ENCODE results near the gene TRNAU1AP. TPM values are rescaled to one million over a fixed set of nuclear protein-coding genes. Genes with fewer than 3 reads are reported as not detected.
"Not testable (repeated sequence)": the region's sequence is repeated elsewhere in the genome, so short reads cannot be mapped to it uniquely, and the experiment has no call there.

The TRNAU1AP gene
- 22.1 and 27.9 TPM in 2 replicates for polyA plus RNA-seq (2014; cell fraction: cytosol; rRNA removed)
- polyA plus RNA-seq (2014; cell fraction: nucleus; rRNA removed), result 22.1 and 34.6 TPM in 2 replicates

DNA sequence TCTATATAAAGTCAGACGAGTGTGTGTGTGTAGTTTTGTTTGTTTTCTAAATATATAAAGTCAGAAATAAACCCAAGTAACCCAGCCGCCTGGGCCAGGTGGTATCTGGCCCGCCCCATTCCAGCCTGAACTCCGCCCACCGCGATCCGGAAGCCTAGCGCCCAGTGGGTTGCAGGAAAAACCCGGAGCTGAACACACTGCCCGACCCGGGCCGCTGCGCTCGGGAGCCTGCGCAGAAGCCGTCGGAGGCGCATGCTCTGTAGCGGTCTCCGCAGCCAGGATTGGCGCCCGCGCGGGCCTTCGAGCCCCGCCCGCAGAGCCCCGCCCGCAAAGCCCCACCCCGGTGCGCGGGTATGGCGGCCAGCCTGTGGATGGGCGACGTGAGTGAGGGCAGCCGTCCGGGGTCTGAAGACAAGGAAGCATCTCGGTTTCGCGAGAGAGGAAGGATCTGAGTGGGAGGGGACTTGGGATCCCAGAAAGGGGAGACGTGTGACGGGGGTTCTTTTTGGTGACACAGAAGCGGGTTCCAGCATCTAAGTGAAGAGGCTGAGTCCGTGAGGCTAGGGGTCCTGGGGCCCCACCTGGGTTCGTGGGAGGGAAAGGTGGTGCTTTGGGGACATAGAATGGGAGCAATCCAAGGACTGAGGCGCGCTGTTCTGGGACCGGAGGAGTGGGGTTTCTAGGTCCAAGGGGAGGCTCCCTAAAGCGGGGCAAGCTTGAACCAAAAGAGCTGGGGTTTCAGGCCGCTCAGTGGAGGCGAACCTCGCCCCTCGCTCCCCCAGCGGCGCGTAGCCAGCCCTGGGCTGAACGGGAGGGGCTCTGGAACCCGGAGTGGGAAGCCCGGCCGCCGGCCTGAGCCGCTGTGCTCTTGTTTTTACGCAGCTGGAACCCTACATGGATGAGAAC lies at the start of gene TRNAU1AP:
Gene TRNAU1AP, plus strand, starts transcription at position 328 of the 906 bp plus-strand sequence. Its CDS starts 26 bp downstream, at position 354.
- peak; percentile 91 for DNase-seq (ENCODE audit: low spot score)

DNA sequence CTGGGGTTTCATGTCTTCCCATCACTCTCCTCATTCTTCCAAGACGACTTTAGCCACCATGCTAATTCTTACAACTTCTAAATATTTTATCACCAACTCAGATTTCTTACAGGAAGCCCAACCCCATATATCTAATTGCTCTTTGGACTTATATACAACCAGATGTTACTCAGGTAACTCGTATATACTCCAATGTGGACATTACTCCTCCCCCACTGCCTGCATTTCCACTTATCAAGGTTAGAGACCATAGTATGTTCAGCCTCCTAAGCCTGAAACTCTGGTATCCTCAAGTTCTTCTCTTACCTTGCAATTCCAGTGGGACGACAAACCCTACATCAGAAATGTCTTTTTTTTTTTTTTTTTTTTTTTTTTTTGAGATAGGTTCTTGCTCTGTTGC lies 49.8 kb upstream of the TRNAU1AP start:
- DNase-seq (ENCODE audit: low spot score), result no peak

DNA sequence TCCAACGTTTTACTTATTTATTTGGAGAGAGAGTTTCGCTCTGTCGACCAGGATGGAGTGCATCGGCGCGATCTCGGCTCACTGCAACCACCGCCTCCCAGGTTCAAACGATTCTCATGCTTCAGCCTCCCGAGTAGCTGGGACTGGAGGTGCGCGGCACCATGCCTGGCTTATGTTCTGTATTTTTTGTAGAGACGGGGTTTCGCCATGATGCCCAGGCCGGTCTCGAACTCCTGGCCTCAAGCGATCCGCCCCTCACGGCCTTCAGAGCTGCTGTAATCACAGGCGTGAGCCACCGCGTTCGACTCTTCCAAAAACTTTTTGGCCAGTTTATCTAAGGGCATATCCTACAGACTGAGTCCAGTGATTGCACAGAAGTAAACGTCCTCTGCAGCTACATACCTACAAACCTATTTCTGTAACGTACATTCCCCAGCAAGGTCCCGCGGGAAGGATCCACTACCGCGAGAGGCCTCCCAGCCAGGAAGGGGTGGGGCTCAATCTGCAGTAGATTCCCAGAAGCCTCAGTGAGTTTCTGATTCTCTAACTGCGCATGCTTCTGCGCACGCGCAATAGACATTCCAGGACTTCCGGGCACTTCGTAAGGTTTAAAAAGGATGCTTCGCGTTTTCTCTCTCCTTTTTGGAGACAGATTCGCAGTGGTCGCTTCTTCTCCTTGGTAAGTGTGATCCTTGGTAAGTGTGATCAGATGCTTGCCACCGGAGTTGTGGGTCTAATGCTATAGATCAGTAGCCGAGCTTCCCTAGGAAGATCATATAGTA lies 47.3 kb upstream of the TRNAU1AP start, which contains the start of gene RCC1:
Gene RCC1, plus strand, starts transcription at position 638 of the 782 bp plus-strand sequence. CDS start 23,824 bp downstream, outside the sequence.
- DNase-seq (ENCODE audit: low spot score), result peak; percentile 99

DNA sequence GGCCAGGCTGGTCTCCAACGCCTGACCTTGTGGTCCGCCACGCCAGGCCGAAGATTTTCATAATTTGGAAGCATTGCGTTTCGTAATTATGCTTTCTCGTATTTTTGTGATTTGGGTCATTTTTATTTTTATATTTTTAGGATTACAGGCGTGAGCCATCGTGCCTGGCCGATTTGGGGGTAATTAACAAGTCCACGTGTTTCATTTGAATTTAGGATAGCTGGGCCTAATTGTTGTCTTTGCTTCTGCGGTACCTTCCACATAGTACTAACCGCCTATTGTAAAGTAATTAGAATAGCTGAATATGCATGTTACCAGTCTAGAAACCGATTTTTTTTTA lies 46.0 kb upstream of the TRNAU1AP start:
- no peak for DNase-seq (ENCODE audit: low spot score)

DNA sequence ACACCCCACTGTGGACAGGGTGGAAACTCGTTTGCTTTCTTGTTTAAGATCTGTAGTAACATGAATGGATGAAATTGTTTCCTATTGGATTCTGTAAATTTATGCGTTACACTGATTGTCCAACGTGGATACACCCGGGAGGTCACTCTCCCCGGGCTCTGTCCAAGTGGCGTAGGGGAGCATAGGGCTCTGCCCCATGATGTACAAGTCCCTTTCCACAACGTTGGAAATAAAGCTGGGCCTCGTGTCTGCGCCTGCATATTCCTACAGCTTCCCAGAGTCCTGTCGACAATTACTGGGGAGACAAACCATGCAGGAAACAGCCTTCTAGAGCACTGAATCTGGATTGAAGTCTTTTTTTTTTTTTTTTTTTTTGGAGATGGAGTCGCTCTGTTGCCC lies 45.6 kb upstream of the TRNAU1AP start:
- DNase-seq (ENCODE audit: low spot score), result no peak

DNA sequence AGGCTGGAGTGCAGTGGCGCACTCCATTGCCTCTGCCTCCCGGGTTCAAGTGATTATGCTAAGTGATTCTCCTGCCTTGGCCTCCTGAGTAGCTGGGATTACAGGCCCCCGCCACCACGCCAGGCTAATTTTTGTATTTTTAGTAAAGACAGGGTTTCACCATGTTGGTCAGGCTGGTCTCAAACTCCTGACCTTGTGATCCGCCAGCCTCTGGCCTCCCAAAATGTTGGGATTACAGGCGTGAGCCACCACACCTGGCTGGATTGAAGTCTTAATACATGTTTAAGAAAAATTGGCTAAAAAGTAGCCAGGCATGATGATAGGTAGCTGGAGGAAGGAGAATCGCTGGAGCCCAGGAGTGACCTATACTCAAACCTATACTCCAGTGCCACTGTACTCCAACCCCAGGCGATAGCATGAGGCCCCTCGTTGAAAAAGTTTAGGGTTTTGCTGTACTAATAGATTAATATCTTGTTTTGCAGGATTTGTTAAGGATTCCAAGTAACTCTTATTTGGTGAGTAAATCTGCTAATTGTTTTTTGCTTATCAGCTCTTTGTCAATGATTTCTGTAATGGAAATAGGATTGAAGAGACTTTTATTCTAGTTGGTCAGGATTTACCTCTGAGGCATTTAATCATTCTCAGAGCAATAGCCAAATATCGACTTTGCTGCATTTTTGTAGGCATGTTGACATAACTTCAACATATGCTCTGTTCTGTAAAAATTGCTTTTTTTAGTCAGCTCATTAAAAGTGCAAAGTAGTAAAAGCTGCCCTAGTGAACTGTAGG lies 45.0 kb upstream of the TRNAU1AP start:
- DNase-seq (ENCODE audit: low spot score), result no peak

DNA sequence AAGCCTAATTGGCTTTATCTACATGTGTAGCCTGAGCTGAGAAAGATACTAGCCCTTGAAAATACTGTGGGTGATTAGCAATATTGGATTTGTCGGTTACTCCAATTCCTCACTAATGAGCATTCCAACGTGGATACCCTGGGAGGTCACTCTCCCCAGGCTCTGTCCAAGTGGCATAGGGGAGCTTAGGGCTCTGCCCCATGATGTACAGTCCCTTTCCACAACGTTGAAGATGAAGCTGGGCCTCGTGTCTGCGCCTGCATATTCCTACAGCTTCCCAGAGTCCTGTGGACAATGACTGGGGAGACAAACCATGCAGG lies 44.5 kb upstream of the TRNAU1AP start:
- DNase-seq (ENCODE audit: low spot score), result no peak

DNA sequence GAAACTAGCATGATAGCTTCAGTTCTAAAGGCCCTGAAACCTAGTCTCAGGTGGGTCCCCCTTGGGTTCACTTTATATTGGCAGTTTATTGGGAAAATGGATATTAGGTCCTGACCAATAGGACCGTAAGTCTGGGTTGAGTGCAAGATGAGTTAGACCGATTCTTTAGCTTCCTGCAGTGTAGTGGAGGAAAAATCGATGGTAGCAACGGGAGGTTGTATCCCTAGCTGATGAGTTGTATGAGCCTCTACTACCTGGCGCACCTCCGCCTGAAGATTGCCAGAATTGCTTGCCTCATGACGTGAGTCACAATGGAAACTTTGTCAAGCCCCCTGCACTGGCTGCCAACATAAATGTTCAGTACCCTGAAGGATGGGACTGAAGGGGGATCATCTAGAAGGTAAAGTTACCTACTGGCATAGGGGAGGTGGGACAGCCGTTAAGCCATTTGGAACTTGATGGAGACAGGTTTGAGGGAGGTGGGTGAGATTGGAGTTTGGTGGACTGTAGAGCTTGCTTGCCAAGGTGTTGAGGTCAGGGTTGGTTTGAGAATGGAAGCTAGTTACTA lies 43.1 kb upstream of the TRNAU1AP start:
- no peak for DNase-seq (ENCODE audit: low spot score)

DNA sequence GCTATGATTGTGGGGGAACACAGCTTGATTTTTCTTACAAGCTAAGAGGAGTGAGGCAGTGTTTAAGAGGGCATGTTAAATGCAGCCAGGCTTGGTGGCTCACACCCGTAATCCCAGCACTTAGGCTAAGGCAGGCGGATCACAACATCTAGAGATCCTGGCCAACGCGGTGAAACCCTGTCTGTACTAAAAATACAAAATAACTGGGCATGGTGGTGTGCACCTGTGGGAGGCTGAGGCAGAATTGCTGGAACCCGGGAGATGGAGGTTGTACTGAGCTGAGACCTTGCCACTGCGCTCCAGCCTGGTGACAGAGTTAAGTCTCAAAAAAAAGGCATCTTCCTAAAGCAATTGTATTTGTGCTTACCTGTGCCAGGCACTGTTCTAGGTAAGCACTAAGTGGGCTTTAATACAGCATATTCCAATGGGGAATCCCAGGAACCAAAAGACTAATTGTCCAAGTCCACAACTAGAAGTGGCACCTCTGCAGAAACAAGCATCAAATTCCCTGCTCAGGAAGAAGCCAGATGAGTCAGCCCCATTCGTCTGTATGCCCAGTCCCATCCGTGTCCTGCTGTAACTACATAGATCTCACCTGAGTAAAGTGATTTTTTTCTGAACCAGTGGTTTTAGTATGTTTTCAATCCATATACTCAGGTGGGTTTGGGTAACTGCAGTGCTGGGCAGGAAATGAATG lies 42.5 kb upstream of the TRNAU1AP start:
- DNase-seq (ENCODE audit: low spot score), result no peak

DNA sequence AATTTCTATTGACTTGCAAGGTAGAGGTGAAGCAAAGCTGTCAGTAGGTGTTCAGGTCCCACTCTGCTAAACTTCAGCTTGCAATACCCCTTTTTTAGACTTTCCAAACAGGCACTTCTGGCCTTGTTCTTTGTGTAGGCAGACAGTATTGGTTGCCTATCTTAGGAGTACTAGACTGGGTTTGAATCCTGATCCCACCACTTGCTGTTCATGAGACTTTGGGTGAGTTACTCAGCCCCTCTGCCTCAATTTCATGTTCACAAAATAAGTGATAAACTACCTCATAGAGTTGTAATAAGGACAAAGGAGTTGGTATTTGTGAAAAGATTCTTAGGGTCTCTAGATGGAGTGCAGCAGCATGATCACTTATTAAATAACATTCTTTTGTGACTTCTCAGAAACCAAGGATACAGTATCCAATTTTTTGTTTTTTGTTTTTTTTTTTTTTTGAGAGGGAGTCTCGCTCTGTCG lies 41.9 kb upstream of the TRNAU1AP start:
- DNase-seq (ENCODE audit: low spot score), result no peak

DNA sequence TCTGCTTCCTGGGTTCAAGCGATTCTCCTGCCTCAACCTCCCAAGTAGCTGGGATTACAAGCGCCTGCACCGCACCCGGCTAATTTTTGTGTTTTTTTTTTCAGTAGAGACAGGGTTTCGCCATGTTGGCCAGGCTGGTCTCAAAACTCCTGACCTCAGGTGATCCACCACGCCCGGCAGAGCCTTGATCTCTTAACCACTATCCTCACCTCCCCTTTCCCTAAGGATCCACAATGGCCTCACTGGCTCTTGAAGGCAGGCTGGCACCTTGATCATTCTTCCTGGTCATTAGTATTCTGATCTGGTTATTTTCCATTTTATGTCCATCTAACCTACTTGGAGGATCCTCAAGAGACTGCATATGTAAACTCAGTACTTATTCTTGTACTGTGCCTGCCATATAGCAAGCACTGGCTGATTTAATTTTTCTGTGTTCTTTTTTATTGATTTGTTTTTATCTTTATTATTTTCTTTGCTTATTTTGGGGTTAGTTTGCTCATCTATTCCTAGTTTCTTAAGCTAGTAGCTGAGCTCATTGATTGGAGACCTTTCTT lies 40.8 kb upstream of the TRNAU1AP start:
- no peak for DNase-seq (ENCODE audit: low spot score)

DNA sequence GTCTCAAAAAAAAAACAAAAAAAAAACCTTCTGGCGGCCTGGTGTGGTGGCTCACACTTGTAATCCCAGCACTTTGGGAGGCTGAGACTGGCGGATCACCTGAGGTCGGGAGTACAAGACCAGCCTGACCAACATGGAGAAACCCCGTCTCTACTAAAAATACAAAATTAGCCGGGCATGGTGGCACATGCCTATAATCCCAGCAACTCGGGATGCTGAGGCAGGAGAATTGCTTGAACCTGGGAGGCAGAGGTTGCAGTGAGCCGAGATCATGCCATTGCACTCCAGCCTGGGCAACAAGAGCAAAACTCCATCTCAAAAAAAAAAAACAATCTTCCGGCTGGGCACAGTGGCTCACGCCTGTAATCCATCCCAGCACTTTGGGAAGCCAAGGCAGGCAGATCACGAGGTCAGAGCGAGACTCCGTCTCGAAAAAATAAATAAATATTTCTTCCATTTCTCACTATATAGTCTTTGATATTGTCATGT lies 38.4 kb upstream of the TRNAU1AP start:
- not testable (repeated sequence) for DNase-seq (ENCODE audit: low spot score)

DNA sequence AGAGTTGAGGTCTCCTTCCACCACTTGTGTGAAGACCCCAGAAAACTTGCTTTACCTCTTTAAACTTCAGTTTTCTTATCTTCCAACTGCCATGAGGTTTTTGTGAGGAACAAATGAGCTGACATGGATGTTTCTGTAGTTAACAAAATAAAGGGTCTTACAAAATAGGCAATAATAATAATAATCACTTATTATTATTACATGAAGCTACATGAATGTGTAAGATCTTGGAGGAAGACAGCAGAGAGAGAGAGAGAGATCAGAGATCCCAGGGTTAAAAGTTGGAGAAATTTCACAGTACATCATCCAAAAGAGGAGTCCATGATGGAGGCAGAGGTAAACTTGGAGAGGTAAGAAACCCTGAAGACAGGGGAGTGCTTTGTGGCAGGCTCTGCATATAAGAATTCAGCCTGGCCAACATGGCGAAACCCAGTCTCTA lies 36.3 kb upstream of the TRNAU1AP start:
- no peak for DNase-seq (ENCODE audit: low spot score)

DNA sequence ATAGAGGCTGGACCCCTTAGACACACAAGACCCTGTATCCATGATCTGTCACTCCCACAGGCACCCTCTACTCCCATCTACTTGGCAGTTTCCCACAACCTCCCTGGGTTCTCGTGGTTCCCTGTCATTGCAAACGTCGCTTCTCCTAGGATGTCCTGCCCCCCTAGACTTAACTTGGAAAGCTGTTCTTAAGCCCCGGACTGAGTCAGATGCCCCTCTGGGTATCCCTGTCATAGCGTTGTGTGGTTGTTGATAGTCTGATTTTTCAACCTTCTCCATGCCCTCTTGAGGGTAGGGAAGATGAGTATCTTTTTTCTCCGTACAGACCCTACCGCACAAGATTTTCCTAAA lies 35.3 kb upstream of the TRNAU1AP start:
- DNase-seq (ENCODE audit: low spot score), result peak; percentile 64

DNA sequence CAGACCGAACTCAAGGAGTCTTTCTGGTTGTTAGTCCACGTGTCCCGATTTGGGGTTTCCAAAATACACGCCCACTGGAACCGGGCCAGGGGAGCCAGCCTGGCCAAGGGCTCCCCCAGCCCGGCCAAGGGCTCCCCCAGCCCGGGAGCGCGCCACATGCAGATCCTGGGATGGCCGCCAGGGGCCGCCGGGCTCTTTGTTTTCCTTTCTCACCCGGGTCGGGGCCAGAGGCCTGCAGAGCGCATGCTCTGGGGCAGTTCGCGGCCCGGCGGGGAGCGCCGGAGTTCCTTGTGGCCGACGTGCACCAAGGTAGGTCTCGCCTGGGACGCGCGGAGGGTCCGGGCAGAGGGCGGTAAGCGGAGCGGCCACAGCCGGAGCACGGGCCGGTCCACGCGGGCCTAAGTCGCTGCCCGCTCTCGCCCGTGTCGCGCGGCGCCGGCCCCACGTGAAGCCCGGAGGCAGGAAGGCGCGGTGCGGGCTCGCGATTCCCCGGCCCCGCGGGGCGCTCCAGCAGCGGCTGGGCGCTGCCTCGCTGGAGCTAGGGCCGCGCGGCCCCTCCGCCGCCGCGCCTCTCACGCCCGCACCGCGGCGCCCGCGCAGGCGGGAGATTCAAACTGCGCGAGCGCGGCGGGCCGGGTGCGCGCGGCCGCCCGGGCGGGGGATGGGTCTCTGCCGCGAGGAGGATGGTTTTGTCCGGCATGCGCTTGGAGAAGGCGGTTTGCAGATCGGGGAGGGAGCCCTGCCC lies 34.7 kb upstream of the TRNAU1AP start:
- DNase-seq (ENCODE audit: low spot score), result peak; percentile 87

DNA sequence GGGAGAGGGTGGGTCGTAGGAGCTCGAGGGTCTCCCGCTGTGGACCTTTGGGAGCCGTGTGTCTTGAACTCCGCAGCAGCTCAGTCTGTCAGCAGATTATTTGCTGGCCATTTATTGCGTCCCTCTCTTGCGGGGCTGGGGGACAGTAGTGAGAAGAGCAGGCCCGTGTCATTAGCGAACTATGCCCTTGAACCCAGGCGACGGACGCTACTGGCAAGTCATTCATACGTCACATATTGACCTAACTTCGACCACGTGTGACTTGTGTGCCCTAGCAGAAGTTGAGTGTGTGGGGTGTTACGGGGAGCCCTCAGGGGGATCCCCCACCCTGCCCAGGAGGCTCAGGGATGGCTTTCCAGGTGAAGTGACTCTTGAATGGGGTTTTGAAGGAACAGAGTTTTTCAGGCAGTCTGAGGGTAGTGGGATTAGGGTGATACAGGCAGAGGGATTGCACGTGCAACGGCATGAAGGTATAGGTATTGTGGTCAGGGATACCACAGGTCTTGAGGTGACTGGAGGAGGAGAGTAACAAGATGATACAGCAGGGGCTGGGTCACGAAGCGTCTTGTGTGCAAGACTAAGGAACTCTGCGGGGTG lies 34.0 kb upstream of the TRNAU1AP start:
- DNase-seq (ENCODE audit: low spot score), result peak; percentile 42

DNA sequence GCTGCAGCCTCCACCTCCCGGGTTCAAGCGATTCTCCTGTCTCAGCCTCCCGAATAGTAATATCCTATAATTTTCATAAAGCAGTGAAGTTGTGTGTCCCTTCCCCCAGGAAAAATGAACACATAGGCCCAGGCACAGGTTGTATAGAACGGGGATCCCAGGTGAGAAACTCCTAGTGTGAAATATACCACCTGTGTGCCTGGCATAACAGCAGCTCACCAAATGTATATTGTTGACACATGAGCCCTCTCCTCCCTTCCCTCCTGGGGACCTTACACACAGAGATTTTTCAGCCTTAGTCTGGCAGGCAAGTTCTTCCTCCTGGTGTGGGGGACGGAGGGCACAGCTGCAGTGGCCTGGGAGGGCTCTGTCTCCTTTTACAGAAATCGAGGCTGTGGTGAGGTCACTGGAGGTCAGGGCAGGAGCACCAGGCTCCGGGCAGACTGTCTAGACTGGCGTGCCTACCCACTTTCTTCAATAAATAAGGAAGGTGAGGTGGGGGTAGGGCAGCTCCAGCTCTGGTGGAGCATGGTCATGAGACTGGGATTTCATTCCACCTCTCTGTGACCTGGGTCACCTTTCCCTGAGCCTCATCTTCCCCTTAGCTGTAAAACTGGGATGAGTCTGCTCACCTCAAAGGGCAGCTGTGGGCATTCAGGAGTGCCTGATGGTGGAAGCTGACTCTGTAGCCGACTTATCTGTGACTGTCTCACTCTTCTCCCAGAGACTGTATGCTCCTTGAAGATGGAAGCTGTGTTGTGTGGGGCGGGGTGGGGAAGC lies 32.7 kb upstream of the TRNAU1AP start:
- DNase-seq (ENCODE audit: low spot score), result no peak

DNA sequence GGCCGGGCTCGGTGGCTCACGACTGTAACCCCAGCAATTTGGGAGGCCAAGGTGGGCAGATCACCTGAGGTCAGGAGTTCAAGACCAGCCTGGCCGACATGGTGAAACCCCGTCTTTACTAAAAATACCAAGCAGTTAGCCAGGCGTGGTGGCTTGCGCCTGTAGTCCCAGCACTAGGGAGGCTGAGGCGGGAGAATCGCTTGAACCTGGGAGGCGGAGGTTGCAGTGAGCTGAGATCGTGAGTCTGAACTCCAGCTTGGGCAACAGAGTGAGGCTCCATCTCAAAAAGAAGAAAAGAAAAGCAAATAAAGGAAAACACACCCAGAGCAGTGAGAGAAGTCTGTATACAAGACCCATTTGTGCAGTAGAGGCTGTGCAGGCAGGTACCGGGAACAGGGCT lies 32.1 kb upstream of the TRNAU1AP start:
- not testable (repeated sequence) for DNase-seq (ENCODE audit: low spot score)
